Kidney (tissue), 14 donors: ENCODE results near the gene PRUNE2. TPM values are rescaled to one million over a fixed set of nuclear protein-coding genes. Genes with fewer than 3 reads are reported as not detected.

Experiments
- DNase-seq, 5 donors: peaks; one replicate each; pipeline ENCODE4 v3.0.0-alpha.2; 2013 to 2020
- FAIRE-seq: peaks from 2 replicates; lab custom pipeline; 2012; peaks lifted over from hg19 to GRCh38; lab: Jason Lieb, UNC
- H3K27ac ChIP-seq, 2 donors: one replicate each; pipeline ENCODE4 v1.7.0; 2013; ENCODE audit warnings: low read depth in 2 of 2, low read length in 2 of 2, inconsistent platforms in 1 of 2
- H3K27me3 ChIP-seq: one replicate; pipeline ENCODE4 v1.7.1; 2013; ENCODE audit warnings: low read length, inconsistent platforms; ENCODE audit not compliant: control insufficient read depth, insufficient read depth
- H3K36me3 ChIP-seq, 3 donors: one replicate each; pipeline versions ENCODE4 v1.7.0 to v1.7.1; 2013; ENCODE audit warnings: low read length in 3 of 3, control low read depth in 1 of 3, inconsistent platforms in 1 of 3; ENCODE audit not compliant: insufficient read depth in 3 of 3, control insufficient read depth in 2 of 3
- H3K4me1 ChIP-seq, 3 donors: one replicate each; pipeline versions ENCODE4 v1.7.0 to v1.7.1; 2013; ENCODE audit warnings: low read length in 3 of 3, inconsistent platforms in 1 of 3, low read depth in 1 of 3; ENCODE audit not compliant: control insufficient read depth in 2 of 3, insufficient read depth in 2 of 3
- H3K4me3 ChIP-seq, 3 donors: one replicate each; pipeline versions ENCODE4 v1.7.0 to v1.8.1; 2013; ENCODE audit warnings: low read length in 3 of 3, control low read depth in 1 of 3, inconsistent platforms in 1 of 3
- H3K9ac ChIP-seq, 3 donors: one replicate each; pipeline versions ENCODE4 v1.7.0 to v1.7.1; 2013; ENCODE audit warnings: low read length in 3 of 3, control low read depth in 1 of 3, inconsistent platforms in 1 of 3
- H3K9me3 ChIP-seq, 3 donors: one replicate each; pipeline versions ENCODE4 v1.7.0 to v1.7.1; 2013; ENCODE audit warnings: low read length in 3 of 3, control low read depth in 1 of 3, inconsistent platforms in 1 of 3; ENCODE audit not compliant: control insufficient read depth in 2 of 3, insufficient read depth in 1 of 3
- CTCF ChIP-seq: IDR thresholded peaks from 3 replicates; pipeline ENCODE4 v1.5.1; 2012; ENCODE audit warnings: mild to moderate bottlenecking, moderate library complexity, borderline replicate concordance; ENCODE audit not compliant: insufficient read depth; ENCODE audit errors: extremely low read depth
- intact Hi-C: fragments of 100-400 bp; cut with DNase I; formaldehyde crosslinking; loops from one replicate; pipeline ENCODE4 v1.11.1; 2022
- polyA plus RNA-seq: library from polyadenylated mRNA; stranded (reverse); fragments of 350-450 nt; fragmentation: Illumina TruSeq; extraction: RNeasy Lipid Tissue Mini Kit (QIAGEN cat#74804); gene quantifications from one replicate; pipeline ENCODE4 v1.2.3, GENCODE V29; 2014; ENCODE audit warnings: low read depth, low replicate concordance; ENCODE audit not compliant: insufficient read depth
- total RNA-seq: library from RNA; stranded (reverse); fragmentation: NEBNext Ultra II Directional; extraction: Animal tissue kit (Norgen Biotek cat#: 25700); gene quantifications from one replicate; pipeline ENCODE4 v1.2.1, GENCODE V29; 2021
- donor health status: control.
- donor health status: control.
- donor health status: control.
- donor health status: control.
- donor health status: control.
- donor health status: DM: yes; HTN: yes; CAD: no.
- donor health status: Normal renal cell carcinoma (clear cell type).

The PRUNE2 gene
- total and polyA plus RNA-seq, 2 donors from 2014 or later: 12.6 to 65.1 TPM

GRCh38 chr9:76720245-76720644 is 185.7 kb downstream of the PRUNE2 start:
- no peaks in the 10 kb centered on the region for H3K4me1 ChIP-seq
- FAIRE-seq (no peak), DNase-seq (no peak)
- intact Hi-C loops: no loop called here
- H3K9ac ChIP-seq: no peak overlapping the region
- TF ChIP-seq CTCF: no peak
- H3K9me3 ChIP-seq: no peaks in the 10 kb centered on the region
- no peak overlapping the region for H3K27ac ChIP-seq
- no peaks in the 10 kb centered on the region for H3K27me3 ChIP-seq
- H3K36me3 ChIP-seq: no peaks in the 10 kb centered on the region
- no peak overlapping the region for H3K4me3 ChIP-seq

- no peak overlapping the region for H3K4me3 ChIP-seq
- intact Hi-C loops: no loop called here
- DNase-seq (no peak), FAIRE-seq (no peak)
- H3K27me3 ChIP-seq: no peaks in the 10 kb centered on the region
- no peaks in the 10 kb centered on the region for H3K9me3 ChIP-seq
- H3K36me3 ChIP-seq: no peaks in the 10 kb centered on the region
- H3K4me1 ChIP-seq: no peaks in the 10 kb centered on the region
- no peak overlapping the region for H3K9ac ChIP-seq
- H3K27ac ChIP-seq: no peak overlapping the region
- TF ChIP-seq CTCF: no peak
These were observed 187.7 kb downstream of the PRUNE2 start for GRCh38 chr9:76718166-76718565.

- Histone ChIP-seq H3K27ac (no peak overlapping the region), H3K27me3 (no peaks in the 10 kb centered on the region)
These were observed 188.3 kb downstream of the PRUNE2 start for GRCh38 chr9:76717613-76718012.

More at GRCh38 chr9:76717613-76718012, 188.3 kb downstream of the PRUNE2 start:
- no peak for TF ChIP-seq CTCF
- intact Hi-C loops: no loop called here
- Histone ChIP-seq H3K4me1 (no peaks in the 10 kb centered on the region), H3K4me3 (no peak overlapping the region), H3K36me3 (no peaks in the 10 kb centered on the region), H3K9me3 (no peaks in the 10 kb centered on the region), H3K9ac (no peak overlapping the region)
- DNase-seq (no peak), FAIRE-seq (no peak)
